ENCODE measurements around the gene CNTNAP2. TPM values are rescaled to one million over a fixed set of nuclear protein-coding genes. Genes with fewer than 3 reads are reported as not detected.

The CNTNAP2 gene
- polyA plus RNA-seq, 1 experiment: not detected

GRCh38 chr7:147296201-147296600 lies 1179.6 kb downstream of the CNTNAP2 start:
- POLR2A ChIA-PET: no interaction called here
- Histone ChIP-seq H3K4me3 (ENCODE audit: low read depth, low read length) (no peak overlapping the region), H3K36me3 (ENCODE audit: control insufficient read depth, insufficient read depth, low read length) (no peaks in the 10 kb centered on the region), H3K27me3 (ENCODE audit: control insufficient read depth, insufficient read depth, low read length) (no peaks in the 10 kb centered on the region)
- no peak for TF ChIP-seq CTCF (IDR thresholded peaks at IDR 0.05; ENCODE audit: insufficient read depth, low read depth, low read length)
- no peak for DNase-seq (ENCODE audit: low read depth)
- CTCF ChIA-PET: no interaction called here

- H3K27me3 ChIP-seq (ENCODE audit: control insufficient read depth, insufficient read depth, low read length): no peaks in the 10 kb centered on the region
- no peak for DNase-seq (ENCODE audit: low read depth)
- H3K4me3 ChIP-seq (ENCODE audit: low read depth, low read length): no peak overlapping the region
- ChIA-PET POLR2A (no interaction called here), CTCF (no interaction called here)
- H3K36me3 ChIP-seq (ENCODE audit: control insufficient read depth, insufficient read depth, low read length): no peaks in the 10 kb centered on the region
- TF ChIP-seq CTCF (IDR thresholded peaks at IDR 0.05; ENCODE audit: insufficient read depth, low read depth, low read length): no peak
Observed at GRCh38 chr7:147296986-147297385, 1180.4 kb downstream of the CNTNAP2 start.

- TF ChIP-seq CTCF (IDR thresholded peaks at IDR 0.05; ENCODE audit: insufficient read depth, low read depth, low read length): no peak
- no peak for DNase-seq (ENCODE audit: low read depth)
- Histone ChIP-seq H3K36me3 (ENCODE audit: control insufficient read depth, insufficient read depth, low read length) (no peaks in the 10 kb centered on the region), H3K27me3 (ENCODE audit: control insufficient read depth, insufficient read depth, low read length) (no peaks in the 10 kb centered on the region), H3K4me3 (ENCODE audit: low read depth, low read length) (no peak overlapping the region)
- ChIA-PET CTCF (no interaction called here), POLR2A (interaction anchor here (0.7 kb wide), 1 partner anchor 818 kb away, joined by 5 read pairs; no protein-coding TSS in a partner anchor)
Observed at GRCh38 chr7:147298611-147299043, 1182.0 kb downstream of the CNTNAP2 start.

- Histone ChIP-seq H3K4me3 (ENCODE audit: low read depth, low read length) (no peak overlapping the region), H3K36me3 (ENCODE audit: control insufficient read depth, insufficient read depth, low read length) (no peaks in the 10 kb centered on the region), H3K27me3 (ENCODE audit: control insufficient read depth, insufficient read depth, low read length) (no peaks in the 10 kb centered on the region)
- no peak for DNase-seq (ENCODE audit: low read depth)
- ChIA-PET POLR2A (no interaction called here), CTCF (no interaction called here)
- TF ChIP-seq CTCF (IDR thresholded peaks at IDR 0.05; ENCODE audit: insufficient read depth, low read depth, low read length): no peak
Observed at GRCh38 chr7:147300293-147300692, 1183.7 kb downstream of the CNTNAP2 start.

- DNase-seq (ENCODE audit: low read depth): no peak
- no peaks in the 10 kb centered on the region for H3K36me3 ChIP-seq (ENCODE audit: control insufficient read depth, insufficient read depth, low read length)
- no peak overlapping the region for H3K4me3 ChIP-seq (ENCODE audit: low read depth, low read length)
- CTCF ChIA-PET: no interaction called here
- POLR2A ChIA-PET: no interaction called here
- no peaks in the 10 kb centered on the region; the same call in 1 of the 2 replicates for H3K27me3 ChIP-seq (ENCODE audit: control insufficient read depth, insufficient read depth, low read length)
- TF ChIP-seq CTCF (IDR thresholded peaks at IDR 0.05; ENCODE audit: insufficient read depth, low read depth, low read length): no peak
Observed at GRCh38 chr7:147304376-147304775, 1187.8 kb downstream of the CNTNAP2 start.

Data from BJ (cell line).